Measurements from ENCODE around the gene TRPM3. TPM values are rescaled to one million over a fixed set of nuclear protein-coding genes. Genes with fewer than 3 reads are reported as not detected.

The TRPM3 gene
- total and polyA plus RNA-seq, 12 donors: 0.27 to 5.3 (median 1.8) TPM

DNA sequence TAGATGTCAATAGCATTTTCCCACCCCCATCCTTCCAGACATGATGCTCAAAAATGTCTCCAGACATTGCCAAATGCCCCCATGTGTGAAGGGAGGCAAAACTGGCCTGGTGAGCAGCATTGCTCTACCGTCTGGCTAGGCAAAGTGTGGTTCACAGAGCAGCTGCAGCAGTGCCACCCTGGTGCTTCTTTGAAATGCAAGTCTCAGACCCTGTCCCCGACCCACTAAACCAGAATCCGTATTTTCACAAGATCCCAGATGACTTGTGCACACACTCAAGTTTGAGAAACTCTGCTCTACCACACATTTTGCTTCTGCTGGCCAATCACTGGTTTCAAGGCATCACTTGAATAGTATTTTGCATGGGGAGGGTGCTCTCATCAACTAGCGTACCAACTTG lies 480.4 kb downstream of the TRPM3 start:
- intact Hi-C loops (cut with DNase I): no loop called here
- no peak for TF ChIP-seq POLR2A (IDR thresholded peaks at IDR 0.05)
- H3K4me3 ChIP-seq: no peak overlapping the region
- no peaks in the 10 kb centered on the region for H3K27me3 ChIP-seq
- 80 to 91% (median 88%) methylated on average over 4 of the region's 4 CpGs for WGBS, 4 donors
- no peaks in the 10 kb centered on the region for H3K36me3 ChIP-seq (replicated peaks in 1 of 2)
- DNase-seq: no peak
- H3K27ac ChIP-seq: no peak overlapping the region
- no peaks in the 10 kb centered on the region for H3K9me3 ChIP-seq (replicated peaks in 1 of 3)
- H3K4me1 ChIP-seq (replicated peaks in 1 of 2): no peaks in the 10 kb centered on the region

GRCh38 chr9:70639853-70640814 lies 481.3 kb downstream of the TRPM3 start:
- WGBS, 4 donors: 37 to 44% (median 41%) methylated on average over 15 of the region's 15 CpGs

DNA sequence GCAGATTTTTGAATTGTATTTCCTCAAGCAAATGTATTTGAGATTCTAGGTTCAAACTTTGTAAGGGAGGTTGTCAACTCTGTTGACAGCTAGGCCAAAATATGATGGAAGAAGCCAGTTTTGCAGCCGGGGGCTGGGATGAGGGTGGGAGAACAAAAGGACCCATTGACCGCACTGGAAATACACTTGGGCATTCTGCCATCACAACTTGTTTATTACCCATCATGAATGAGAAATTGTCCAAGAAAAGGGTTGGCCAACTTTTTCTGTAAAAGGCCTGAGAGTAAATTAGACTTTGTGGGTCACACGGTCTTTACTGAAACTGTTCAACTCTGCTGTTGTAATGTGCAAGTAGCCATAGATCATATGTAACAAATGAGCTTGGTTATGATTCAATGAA lies 485.6 kb downstream of the TRPM3 start:
- H3K27ac ChIP-seq: no peak overlapping the region
- no peaks in the 10 kb centered on the region for H3K27me3 ChIP-seq
- H3K4me3 ChIP-seq: no peak overlapping the region
- 81 to 89% (median 86%) methylated on average over 3 of the region's 3 CpGs for WGBS, 4 donors
- DNase-seq: no peak
- intact Hi-C loops (cut with DNase I): loop anchor here in 1 of 2 donors (5.0 to 10.0 kb wide), 2 partner anchors 369 to 612 kb away; no protein-coding TSS in a partner anchor
- no peak for TF ChIP-seq CTCF (IDR thresholded peaks at IDR 0.05)
- TF ChIP-seq POLR2A (IDR thresholded peaks at IDR 0.05): no peak
- no peaks in the 10 kb centered on the region for H3K4me1 ChIP-seq (replicated peaks in 1 of 2)
- H3K36me3 ChIP-seq (replicated peaks in 1 of 2): no peaks in the 10 kb centered on the region
- no peaks in the 10 kb centered on the region for H3K9me3 ChIP-seq (replicated peaks in 1 of 3)

More at GRCh38 chr9:70639853-70640814, 481.3 kb downstream of the TRPM3 start:
- intact Hi-C loops (cut with DNase I): loop anchor here in 1 of 2 donors (5.0 to 10.0 kb wide), 2 partner anchors 365 to 607 kb away; no protein-coding TSS in a partner anchor
- Histone ChIP-seq H3K4me1 (replicated peaks in 1 of 2) (no peaks in the 10 kb centered on the region), H3K9me3 (replicated peaks in 1 of 3) (no peaks in the 10 kb centered on the region), H3K27me3 (no peaks in the 10 kb centered on the region), H3K27ac (no peak overlapping the region), H3K36me3 (replicated peaks in 1 of 2) (no peaks in the 10 kb centered on the region), H3K4me3 (no peak overlapping the region)
- TF ChIP-seq POLR2A (IDR thresholded peaks at IDR 0.05) (no peak), CTCF (IDR thresholded peaks at IDR 0.05) (peak; percentile 69 to 82 (median 77))
- DNase-seq: peak in 2 of 7 donors; percentile 10 to 36

GRCh38 chr9:70634696-70635095 lies 486.7 kb downstream of the TRPM3 start:
- no peaks in the 10 kb centered on the region for H3K4me1 ChIP-seq (replicated peaks in 1 of 2)
- H3K4me3 ChIP-seq: no peak overlapping the region
- H3K27me3 ChIP-seq: no peaks in the 10 kb centered on the region
- intact Hi-C loops (cut with DNase I): loop anchor here in 1 of 2 donors (5.0 to 10.0 kb wide), 2 partner anchors 370 to 613 kb away; no protein-coding TSS in a partner anchor
- 93 to 100% (median 96%) methylated on average over 4 of the region's 4 CpGs for WGBS, 4 donors
- no peak for DNase-seq
- TF ChIP-seq CTCF (IDR thresholded peaks at IDR 0.05) (no peak), POLR2A (IDR thresholded peaks at IDR 0.05) (no peak)
- H3K27ac ChIP-seq: no peak overlapping the region
- no peaks in the 10 kb centered on the region for H3K9me3 ChIP-seq (replicated peaks in 1 of 3)
- H3K36me3 ChIP-seq (replicated peaks in 1 of 2): no peaks in the 10 kb centered on the region

Measured in adrenal gland (tissue), 12 donors.